ENCODE results near the gene ZDHHC5.
"Not testable (repeated sequence)": the region's sequence is repeated elsewhere in the genome, so short reads cannot be mapped to it uniquely, and the experiment has no call there.

ZDHHC5 gene

GRCh38 chr11:57645689-57646085 lies 22.2 kb upstream of the ZDHHC5 start:
- DNase-seq: no peak

- DNase-seq: no peak
Observed at GRCh38 chr11:57646194-57646798, 21.6 kb upstream of the ZDHHC5 start.

GRCh38 chr11:57646799-57647303 lies 21.1 kb upstream of the ZDHHC5 start:
- no peak for DNase-seq

GRCh38 chr11:57647372-57647771 lies 20.5 kb upstream of the ZDHHC5 start:
- DNase-seq: no peak

GRCh38 chr11:57647960-57648800 lies 19.7 kb upstream of the ZDHHC5 start:
- no peak for DNase-seq

GRCh38 chr11:57648801-57649735 lies 18.8 kb upstream of the ZDHHC5 start:
- DNase-seq: no peak

GRCh38 chr11:57649826-57650738 lies 17.8 kb upstream of the ZDHHC5 start, which contains the start of gene YPEL4:
YPEL4 (minus strand) TSS chr11:57649912; CDS start chr11:57647107, 2,805 bp downstream.
- DNase-seq: peak; percentile 44 to 64

GRCh38 chr11:57650739-57651090 lies 17.2 kb upstream of the ZDHHC5 start:
- DNase-seq: no peak

- no peak for DNase-seq
Observed at GRCh38 chr11:57651408-57651807, 16.5 kb upstream of the ZDHHC5 start.

- DNase-seq: not testable (repeated sequence)
Observed at GRCh38 chr11:57652230-57652629, 15.7 kb upstream of the ZDHHC5 start.

GRCh38 chr11:57652662-57653061 lies 15.3 kb upstream of the ZDHHC5 start:
- no peak for DNase-seq

GRCh38 chr11:57653163-57653562 lies 14.8 kb upstream of the ZDHHC5 start:
- DNase-seq: no peak

- DNase-seq: no peak
Observed at GRCh38 chr11:57656885-57657193, 11.1 kb upstream of the ZDHHC5 start.

GRCh38 chr11:57657194-57658022 lies 10.5 kb upstream of the ZDHHC5 start, which contains the start of gene CLP1:
CLP1 (plus strand) TSS chr11:57657762; CDS start chr11:57659477, 1,715 bp downstream.
- DNase-seq: peak; percentile 99

- no peak for DNase-seq
Observed at GRCh38 chr11:57658023-57658361, 9.9 kb upstream of the ZDHHC5 start.

GRCh38 chr11:57659669-57660068 lies 8.2 kb upstream of the ZDHHC5 start:
- no peak for DNase-seq

- DNase-seq: no peak
Observed at GRCh38 chr11:57662893-57663292, 5.0 kb upstream of the ZDHHC5 start.

GRCh38 chr11:57663975-57664374 lies 3.9 kb upstream of the ZDHHC5 start:
- no peak for DNase-seq

GRCh38 chr11:57667117-57667735 lies 688 bp upstream of the ZDHHC5 start:
- DNase-seq: peak; percentile 86 to 90

GRCh38 chr11:57668434-57668782 lies 494 bp downstream of the ZDHHC5 start:
- DNase-seq: peak in 1 of 2 donors; percentile 55

- DNase-seq: no peak
Observed at GRCh38 chr11:57674251-57674650, 6.3 kb downstream of the ZDHHC5 start.

Data from stimulated activated CD4-positive, alpha-beta T cell treated with anti-CD3 and anti-CD28 coated beads, Interleukin-2, amount 100 ng/mL, for 24 hours (primary cell).